NK-92 (cell line): ENCODE results near the gene C16orf87.

Experiments
- DNase-seq: peaks from one replicate; lab custom pipeline; 2025; ENCODE audit not compliant: unreplicated experiment; lab: John Stamatoyannopoulos, UW

Gene C16orf87

GRCh38 chr16:46757339-46758050 lies 73.5 kb downstream of the C16orf87 start:
- no peak for DNase-seq

GRCh38 chr16:46756772-46757171 lies 74.2 kb downstream of the C16orf87 start:
- DNase-seq, result no peak

GRCh38 chr16:46753015-46753414 lies 78.0 kb downstream of the C16orf87 start:
- DNase-seq, result no peak

- DNase-seq, result no peak
Observed at GRCh38 chr16:46751381-46751780, 79.6 kb downstream of the C16orf87 start.

GRCh38 chr16:46748775-46749705 lies 81.9 kb downstream of the C16orf87 start:
- DNase-seq, result no peak

GRCh38 chr16:46747777-46748651 lies 83.0 kb downstream of the C16orf87 start, which contains the start of gene MYLK3:
Gene MYLK3, minus strand, starts transcription at chr16:46748344. Its CDS starts 151 bp downstream, at chr16:46748193.
- DNase-seq, result no peak

- no peak for DNase-seq
Observed at GRCh38 chr16:46746821-46747776, 83.9 kb downstream of the C16orf87 start.
